ENCODE data around the gene ZNF592. TPM values are rescaled to one million over a fixed set of nuclear protein-coding genes. Genes with fewer than 3 reads are reported as not detected.

ZNF592 gene
- total and polyA plus RNA-seq, 2 of the 13 experiments (the other 11 are each of a cell fraction or from before 2014, with no cell fraction given) = 8.2 to 9.8 TPM

DNA sequence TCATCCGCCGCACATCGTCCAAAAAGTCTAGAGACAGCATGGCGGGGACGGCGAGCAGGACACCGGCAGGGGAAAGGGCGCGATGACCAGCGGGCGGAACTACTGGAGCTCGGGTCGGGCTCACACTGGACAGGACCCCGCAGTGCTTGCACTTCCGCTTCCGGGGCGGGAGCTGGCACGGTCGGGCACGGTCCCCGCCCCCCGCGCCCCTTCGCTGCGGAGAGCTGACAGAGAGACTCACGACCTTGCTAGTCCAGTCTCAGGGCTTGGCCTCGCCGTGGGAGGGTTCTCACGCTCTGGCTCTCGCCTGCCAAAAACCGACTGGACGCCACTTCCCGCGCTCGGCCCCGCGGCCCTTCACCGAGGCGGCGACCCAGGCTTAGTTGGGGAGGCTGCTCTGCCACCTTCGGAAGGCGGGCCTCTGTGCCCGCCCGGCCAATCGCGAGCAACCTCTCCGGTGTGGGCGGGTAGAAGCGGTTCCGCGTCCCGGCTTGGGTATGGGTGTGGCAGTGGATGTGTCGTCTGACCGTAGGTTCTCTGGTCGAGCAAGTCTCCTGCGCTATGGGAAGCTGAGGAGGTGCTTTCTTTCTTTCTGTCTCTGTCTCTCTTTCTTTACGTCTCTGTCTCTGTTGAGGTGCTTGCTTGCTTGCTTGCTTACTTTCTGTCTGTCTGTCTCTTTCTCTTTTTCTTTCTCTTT is 32.2 kb upstream of the ZNF592 start, which contains the start of gene SEC11A (continued):
- TF ChIP-seq ZBTB42 (CRISPR knock-in tag; IDR thresholded peaks at IDR 0.05) (peak; percentile 88; the same call in 1 of the 2 replicates), AGO2 (optimal IDR thresholded peaks at IDR 0.05; ENCODE audit: low read depth, low read length) (peak; percentile 77), SAP130 (CRISPR knock-in tag; IDR thresholded peaks at IDR 0.05; ENCODE audit: low read depth) (peak; percentile 96), MAFK (conservative IDR thresholded peaks at IDR 0.05 in 1 of 2, IDR thresholded peaks at IDR 0.05 in 1 of 2; ENCODE audit: low read length in 2 of 2) (no peak), REXO4 (CRISPR knock-in tag; IDR thresholded peaks at IDR 0.05; ENCODE audit: borderline replicate concordance) (no peak), ZFP36L2 (CRISPR knock-in tag; IDR thresholded peaks at IDR 0.05) (no peak), PHF5A (CRISPR knock-in tag; IDR thresholded peaks at IDR 0.05; ENCODE audit: low read depth, unreplicated experiment) (peak; percentile 73), SETDB1 (CRISPR knock-in tag; IDR thresholded peaks at IDR 0.05; ENCODE audit: borderline replicate concordance) (no peak), ZNF460 (CRISPR knock-in tag; IDR thresholded peaks at IDR 0.05; ENCODE audit: borderline replicate concordance) (peak; percentile 17; the same call in 1 of the 2 replicates), ZNF790 (CRISPR knock-in tag; IDR thresholded peaks at IDR 0.05; ENCODE audit: borderline replicate concordance) (peak; percentile 90; the same call in 1 of the 2 replicates), EP300 (IDR thresholded peaks at IDR 0.05; ENCODE audit: low read depth in 2 of 2, low read length in 2 of 2) (0 out of 4 replicates have a peak, but pooled peaks of 1 of the 2 experiments have one; percentile 3), EP300 (CRISPR knock-in tag; IDR thresholded peaks at IDR 0.05; ENCODE audit: borderline replicate concordance) (peak; percentile 14; the same call in 1 of the 2 replicates), GLI4 (CRISPR knock-in tag; IDR thresholded peaks at IDR 0.05; ENCODE audit: borderline replicate concordance) (no peak; the same call in 1 of the 2 replicates), SMARCE1 (IDR thresholded peaks at IDR 0.05; ENCODE audit: borderline replicate concordance) (no peak), ELF3 (CRISPR knock-in tag; IDR thresholded peaks at IDR 0.05) (no peak; the same call in 1 of the 2 replicates), PTBP1 (IDR thresholded peaks at IDR 0.05; ENCODE audit: low read depth, low read length, poor library complexity, severe bottlenecking) (peak; percentile 91), DPF2 (CRISPR knock-in tag; IDR thresholded peaks at IDR 0.05; ENCODE audit: borderline replicate concordance, low read depth) (no peak), JUNB (CRISPR knock-in tag; IDR thresholded peaks at IDR 0.05; ENCODE audit: borderline replicate concordance) (0 out of 2 replicates have a peak, but pooled peaks have one; percentile 23), SNAPC2 (CRISPR knock-in tag; IDR thresholded peaks at IDR 0.05) (no peak), ZBTB20 (CRISPR knock-in tag; IDR thresholded peaks at IDR 0.05; ENCODE audit: borderline replicate concordance, low read depth) (peak; percentile 88), HMG20B (CRISPR knock-in tag; conservative IDR thresholded peaks at IDR 0.05) (no peak)
- TF ChIP-seq, protein P1, sequence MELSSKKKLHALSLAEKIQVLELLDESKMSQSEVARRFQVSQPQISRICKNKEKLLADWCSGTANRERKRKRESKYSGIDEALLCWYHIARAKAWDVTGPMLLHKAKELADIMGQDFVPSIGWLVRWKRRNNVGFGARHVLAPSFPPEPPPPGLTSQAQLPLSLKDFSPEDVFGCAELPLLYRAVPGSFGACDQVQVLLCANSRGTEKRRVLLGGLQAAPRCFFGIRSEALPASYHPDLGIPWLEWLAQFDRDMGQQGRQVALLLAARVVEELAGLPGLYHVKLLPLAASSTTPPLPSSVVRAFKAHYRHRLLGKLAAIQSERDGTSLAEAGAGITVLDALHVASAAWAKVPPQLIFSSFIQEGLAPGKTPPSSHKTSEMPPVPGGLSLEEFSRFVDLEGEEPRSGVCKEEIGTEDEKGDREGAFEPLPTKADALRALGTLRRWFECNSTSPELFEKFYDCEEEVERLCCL (CRISPR knock-in tag; IDR thresholded peaks at IDR 0.05; ENCODE audit: borderline replicate concordance) = no peak
- TF ChIP-seq, protein P2, sequence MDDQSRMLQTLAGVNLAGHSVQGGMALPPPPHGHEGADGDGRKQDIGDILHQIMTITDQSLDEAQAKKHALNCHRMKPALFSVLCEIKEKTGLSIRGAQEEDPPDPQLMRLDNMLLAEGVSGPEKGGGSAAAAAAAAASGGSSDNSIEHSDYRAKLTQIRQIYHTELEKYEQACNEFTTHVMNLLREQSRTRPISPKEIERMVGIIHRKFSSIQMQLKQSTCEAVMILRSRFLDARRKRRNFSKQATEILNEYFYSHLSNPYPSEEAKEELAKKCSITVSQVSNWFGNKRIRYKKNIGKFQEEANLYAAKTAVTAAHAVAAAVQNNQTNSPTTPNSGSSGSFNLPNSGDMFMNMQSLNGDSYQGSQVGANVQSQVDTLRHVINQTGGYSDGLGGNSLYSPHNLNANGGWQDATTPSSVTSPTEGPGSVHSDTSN (CRISPR knock-in tag; IDR thresholded peaks at IDR 0.05; ENCODE audit: borderline replicate concordance) = no peak
- TF ChIP-seq, protein P3, sequence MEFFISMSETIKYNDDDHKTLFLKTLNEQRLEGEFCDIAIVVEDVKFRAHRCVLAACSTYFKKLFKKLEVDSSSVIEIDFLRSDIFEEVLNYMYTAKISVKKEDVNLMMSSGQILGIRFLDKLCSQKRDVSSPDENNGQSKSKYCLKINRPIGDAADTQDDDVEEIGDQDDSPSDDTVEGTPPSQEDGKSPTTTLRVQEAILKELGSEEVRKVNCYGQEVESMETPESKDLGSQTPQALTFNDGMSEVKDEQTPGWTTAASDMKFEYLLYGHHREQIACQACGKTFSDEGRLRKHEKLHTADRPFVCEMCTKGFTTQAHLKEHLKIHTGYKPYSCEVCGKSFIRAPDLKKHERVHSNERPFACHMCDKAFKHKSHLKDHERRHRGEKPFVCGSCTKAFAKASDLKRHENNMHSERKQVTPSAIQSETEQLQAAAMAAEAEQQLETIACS (CRISPR knock-in tag; IDR thresholded peaks at IDR 0.05) = peak; percentile 47
- TF ChIP-seq, protein P4, sequence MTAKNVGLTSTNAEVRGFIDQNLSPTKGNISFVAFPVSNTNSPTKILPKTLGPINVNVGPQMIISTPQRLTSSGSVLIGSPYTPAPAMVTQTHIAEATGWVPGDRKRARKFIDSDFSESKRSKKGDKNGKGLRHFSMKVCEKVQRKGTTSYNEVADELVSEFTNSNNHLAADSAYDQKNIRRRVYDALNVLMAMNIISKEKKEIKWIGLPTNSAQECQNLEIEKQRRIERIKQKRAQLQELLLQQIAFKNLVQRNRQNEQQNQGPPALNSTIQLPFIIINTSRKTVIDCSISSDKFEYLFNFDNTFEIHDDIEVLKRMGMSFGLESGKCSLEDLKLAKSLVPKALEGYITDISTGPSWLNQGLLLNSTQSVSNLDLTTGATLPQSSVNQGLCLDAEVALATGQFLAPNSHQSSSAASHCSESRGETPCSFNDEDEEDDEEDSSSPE (CRISPR knock-in tag; IDR thresholded peaks at IDR 0.05) = peak; percentile 79; the same call in 1 of the 2 replicates
